ENCODE results near the gene NEK11.

GRCh38 chr3:131110087-131110486, 83.4 kb downstream of the NEK11 start:
- no peak for TF ChIP-seq GATA2 (IDR thresholded peaks at IDR 0.05; ENCODE audit: low read depth, low read length)
- no peak for TF ChIP-seq GATA3 (IDR thresholded peaks at IDR 0.05; ENCODE audit: low read depth, low read length)
